Mesodermal cell (in vitro differentiated cells): ENCODE data around the gene CORO2B.

ENCODE experiments used
- H3K27ac ChIP-seq: 2 replicates; pipeline ENCODE4 v1.7.0; 2013; ENCODE audit warnings: mild to moderate bottlenecking, low read depth, low read length, moderate library complexity; ENCODE audit not compliant: severe bottlenecking
- H3K36me3 ChIP-seq: 2 replicates; pipeline ENCODE4 v1.7.1; 2013; ENCODE audit warnings: mild to moderate bottlenecking, low read length, moderate library complexity; ENCODE audit not compliant: control insufficient read depth, insufficient read depth
- H3K4me1 ChIP-seq: one replicate; pipeline ENCODE4 v1.7.1; 2013; ENCODE audit warnings: mild to moderate bottlenecking, low read length; ENCODE audit not compliant: insufficient read depth, control insufficient read depth, poor library complexity, severe bottlenecking
- H3K4me3 ChIP-seq: 2 replicates; pipeline ENCODE4 v1.7.0; 2013; ENCODE audit warnings: low read length, control low read depth, mild to moderate bottlenecking; ENCODE audit not compliant: insufficient read depth, poor library complexity, severe bottlenecking; ENCODE audit errors: extremely low read depth
- H3K9me3 ChIP-seq: 2 replicates; pipeline ENCODE4 v1.7.1; 2013; ENCODE audit warnings: mild to moderate bottlenecking, low read length, moderate library complexity; ENCODE audit not compliant: control insufficient read depth
- WGBS, 2 experiments: methylation state at CpG; one replicate each; pipeline ENCODE4 v1.1.5; 2013; ENCODE audit warnings: missing lambda C conversion rate in 2 of 2; ENCODE audit not compliant: insufficient coverage in 2 of 2; 5-methylcytosine and 5-hydroxymethylcytosine counted together

The CORO2B gene

DNA sequence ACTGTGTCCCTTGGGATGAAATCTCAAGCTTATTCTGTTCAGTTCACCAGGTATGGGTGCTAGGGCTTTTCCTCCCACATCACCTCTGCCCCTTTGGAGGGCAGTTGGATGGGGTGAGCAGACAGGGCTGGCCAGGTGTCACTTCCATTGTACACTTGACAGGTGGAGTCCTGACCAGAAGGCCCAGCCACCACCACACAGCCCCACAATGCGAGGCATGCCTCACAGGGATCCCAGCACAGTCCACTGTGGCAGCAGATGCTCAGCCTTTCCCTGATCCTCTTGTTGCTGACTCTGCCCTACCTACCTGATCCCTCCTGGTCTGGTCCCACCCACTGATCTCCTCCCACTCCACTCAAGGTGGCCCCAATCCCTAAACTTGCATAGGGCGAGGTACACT lies 153.7 kb downstream of the CORO2B start:
- Histone ChIP-seq H3K4me1 (peaks cover 3% of the 10 kb centered on the region), H3K36me3 (no peaks in the 10 kb centered on the region), H3K27ac (no peak overlapping the region), H3K9me3 (no peaks in the 10 kb centered on the region), H3K4me3 (no peak overlapping the region)
- 89 to 100% methylated on average over 2 of the region's 2 CpGs for WGBS, 2 experiments

DNA sequence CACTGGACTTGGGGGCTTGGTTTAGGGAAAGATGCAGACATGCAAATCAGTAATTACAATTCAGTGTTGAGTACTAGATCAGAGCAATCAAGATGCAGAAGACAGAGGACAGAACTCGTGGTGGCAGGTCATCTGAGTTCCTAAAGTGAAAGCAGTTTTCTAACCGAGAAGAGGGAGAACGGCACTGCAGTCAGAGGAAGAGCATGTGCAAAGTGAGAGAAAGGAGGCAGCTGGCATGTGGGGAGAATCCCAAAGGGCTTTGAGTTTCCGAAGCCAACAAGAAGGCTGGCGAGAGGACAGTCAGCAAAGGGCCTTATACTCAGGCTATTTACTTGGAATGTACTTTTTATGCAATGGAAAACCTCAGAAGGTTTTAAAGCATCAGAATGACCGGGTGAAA lies 154.9 kb downstream of the CORO2B start:
- 70 to 85% methylated on average over 3 to 5 of the region's 6 CpGs for WGBS, 2 experiments
- no peaks in the 10 kb centered on the region for H3K9me3 ChIP-seq
- no peaks in the 10 kb centered on the region for H3K36me3 ChIP-seq
- H3K27ac ChIP-seq = no peak overlapping the region
- H3K4me3 ChIP-seq = no peak overlapping the region
- peaks cover 3% of the 10 kb centered on the region for H3K4me1 ChIP-seq

DNA sequence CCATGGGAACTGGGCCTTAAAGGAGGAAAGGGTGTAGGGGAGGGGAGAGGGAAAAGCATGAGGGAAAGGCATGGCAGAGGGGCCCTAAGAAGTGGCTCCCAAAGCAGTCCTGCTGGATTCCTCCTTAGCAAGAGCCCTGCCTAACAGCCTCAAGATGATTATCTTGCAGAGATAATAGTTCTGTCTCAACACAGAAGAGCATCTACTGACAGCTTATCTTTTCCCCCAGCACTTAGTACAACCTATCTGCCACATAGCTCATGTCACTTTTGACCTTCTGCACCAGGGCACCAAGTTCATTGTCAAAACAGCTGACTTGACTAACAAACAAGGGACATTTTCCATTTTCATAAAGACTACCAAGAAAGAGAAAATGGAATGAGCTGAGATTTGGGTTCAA lies 155.6 kb downstream of the CORO2B start:
- Histone ChIP-seq H3K27ac (no peak overlapping the region), H3K4me1 (peaks cover 7% of the 10 kb centered on the region), H3K36me3 (no peaks in the 10 kb centered on the region), H3K9me3 (no peaks in the 10 kb centered on the region), H3K4me3 (no peak overlapping the region)

DNA sequence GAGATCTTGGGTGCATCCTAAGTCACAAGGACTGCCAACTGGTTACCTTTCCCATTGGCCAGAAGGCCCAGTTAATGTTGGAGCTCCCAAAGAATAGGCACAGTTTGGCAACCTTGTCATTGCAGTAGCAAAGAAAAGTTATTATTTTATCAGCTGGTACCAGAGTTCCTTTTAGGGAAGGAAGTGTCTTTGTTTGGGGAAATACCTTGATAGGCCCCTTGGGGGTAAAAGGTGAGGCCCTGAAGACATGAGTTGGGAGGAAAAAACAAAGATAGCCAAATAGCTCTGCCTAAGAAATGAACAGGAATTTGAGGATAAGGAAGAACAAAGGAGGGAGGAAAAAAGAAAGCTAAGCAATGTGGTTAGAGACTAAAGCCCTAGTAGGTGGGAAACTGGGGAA lies 156.1 kb downstream of the CORO2B start:
- Histone ChIP-seq H3K4me1 (peaks cover 8% of the 10 kb centered on the region), H3K27ac (no peak overlapping the region), H3K4me3 (no peak overlapping the region), H3K9me3 (no peaks in the 10 kb centered on the region), H3K36me3 (no peaks in the 10 kb centered on the region)

DNA sequence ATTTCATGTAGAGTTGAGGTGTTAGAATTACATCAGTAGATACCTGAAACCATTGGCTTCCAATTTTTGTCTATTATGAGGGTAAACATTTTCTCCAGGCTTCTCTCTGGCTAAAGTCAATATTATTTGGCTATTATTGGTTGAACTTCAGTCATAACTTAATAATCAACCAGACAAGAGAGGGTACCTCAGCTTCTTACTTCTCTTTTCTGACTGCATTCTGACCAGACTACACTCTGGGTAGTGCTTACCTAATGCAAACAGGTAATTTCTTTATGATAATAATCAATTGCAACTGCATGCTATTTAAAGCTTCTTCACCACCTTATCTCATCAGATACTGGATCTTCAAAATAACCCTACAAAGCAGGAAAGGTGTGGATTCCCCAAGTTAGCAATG lies 156.8 kb downstream of the CORO2B start:
- H3K27ac ChIP-seq = no peak overlapping the region
- no peak overlapping the region for H3K4me3 ChIP-seq
- H3K36me3 ChIP-seq = no peaks in the 10 kb centered on the region
- no peaks in the 10 kb centered on the region for H3K9me3 ChIP-seq
- peaks cover 5% of the 10 kb centered on the region for H3K4me1 ChIP-seq

DNA sequence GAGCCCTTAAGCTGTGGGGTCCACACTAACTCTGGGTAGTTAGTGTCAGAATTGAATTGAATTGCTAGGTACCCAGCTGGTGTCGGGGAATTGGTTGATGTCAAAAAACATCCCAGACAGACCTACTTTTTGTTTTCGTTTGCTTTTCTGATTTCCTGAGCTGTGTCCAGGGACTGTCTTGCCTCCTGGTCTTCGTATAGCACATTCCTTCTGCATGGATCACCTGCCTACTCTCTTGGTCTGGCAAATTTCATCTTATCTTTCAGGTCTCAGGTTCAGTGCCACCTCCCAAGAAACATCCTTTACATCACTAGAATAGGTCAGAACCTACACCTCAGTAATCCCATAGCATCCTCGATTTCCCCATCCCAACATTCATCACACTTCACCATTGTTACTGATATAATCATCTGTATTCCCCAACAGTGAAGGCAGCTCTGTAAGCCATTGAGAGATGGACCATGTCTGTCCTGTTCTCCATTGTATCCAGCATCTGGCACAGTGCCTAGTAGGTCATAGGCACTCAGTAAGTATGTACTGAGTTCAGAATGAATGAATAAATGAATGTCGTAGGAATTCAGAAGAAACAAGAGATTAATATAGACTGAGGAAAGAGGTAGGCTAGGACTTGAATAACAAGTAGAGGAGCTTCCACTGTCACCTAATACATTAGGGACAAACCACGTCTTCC lies 160.7 kb downstream of the CORO2B start:
- peaks cover 5% of the 10 kb centered on the region for H3K4me1 ChIP-seq

DNA sequence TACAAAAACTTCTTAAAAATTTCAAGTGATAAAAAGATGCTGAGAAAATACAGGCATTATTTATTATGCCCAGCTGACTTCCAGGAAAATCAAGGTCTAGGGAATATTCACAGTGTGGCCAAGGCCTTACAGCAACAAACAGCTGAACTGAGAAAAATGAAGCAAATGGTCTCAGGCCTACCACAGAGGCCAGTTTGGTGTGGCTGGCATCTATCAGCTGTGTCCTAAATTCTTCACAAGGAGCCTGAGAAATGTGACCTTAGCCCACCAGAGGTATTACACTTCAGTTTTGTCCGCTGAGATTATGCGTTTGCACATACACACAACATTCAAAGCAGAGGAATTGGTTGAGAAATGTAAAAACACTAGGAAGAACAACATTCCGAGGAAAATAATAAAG lies 164.5 kb downstream of the CORO2B start:
- Histone ChIP-seq H3K4me3 (no peak overlapping the region), H3K27ac (no peak overlapping the region), H3K36me3 (no peaks in the 10 kb centered on the region), H3K9me3 (no peaks in the 10 kb centered on the region), H3K4me1 (peaks cover 5% of the 10 kb centered on the region)
- WGBS, 2 experiments = 100% methylated on average over 1 of the region's 3 CpGs; no CpG with 5 or more reads in 1 of the 2 experiments

More for the DNA sequence above, 160.7 kb downstream of the CORO2B start:
- 87% methylated on average over 3 to 4 of the region's 6 CpGs for WGBS, 2 experiments
- Histone ChIP-seq H3K36me3 (no peaks in the 10 kb centered on the region), H3K27ac (no peak overlapping the region), H3K9me3 (no peaks in the 10 kb centered on the region), H3K4me3 (no peak overlapping the region)

DNA sequence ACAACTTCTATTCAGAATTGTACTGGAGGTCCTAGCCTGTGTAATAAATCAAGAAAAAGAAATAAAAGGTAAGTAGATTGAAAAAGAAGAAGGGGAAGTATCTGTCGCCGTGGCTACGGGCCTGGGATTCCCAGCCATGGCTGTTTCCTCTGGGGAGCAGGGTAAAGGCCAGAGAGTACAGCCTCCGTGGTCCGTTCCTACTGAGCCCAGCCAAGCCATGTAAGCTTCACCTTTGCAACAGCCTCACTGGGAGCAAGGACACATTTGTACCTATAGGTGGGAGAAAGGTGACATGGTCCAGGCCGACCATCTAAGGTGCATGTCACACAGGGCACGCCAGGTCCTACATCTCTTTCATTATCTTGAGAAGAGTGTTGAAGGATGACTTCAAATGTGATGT lies 170.6 kb downstream of the CORO2B start:
- H3K4me1 ChIP-seq = no peaks in the 10 kb centered on the region
- H3K4me3 ChIP-seq = no peak overlapping the region
- H3K36me3 ChIP-seq = no peaks in the 10 kb centered on the region
- WGBS, 2 experiments = 90 to 91% methylated on average over 7 of the region's 7 CpGs
- H3K27ac ChIP-seq = no peak overlapping the region
- no peaks in the 10 kb centered on the region for H3K9me3 ChIP-seq

DNA sequence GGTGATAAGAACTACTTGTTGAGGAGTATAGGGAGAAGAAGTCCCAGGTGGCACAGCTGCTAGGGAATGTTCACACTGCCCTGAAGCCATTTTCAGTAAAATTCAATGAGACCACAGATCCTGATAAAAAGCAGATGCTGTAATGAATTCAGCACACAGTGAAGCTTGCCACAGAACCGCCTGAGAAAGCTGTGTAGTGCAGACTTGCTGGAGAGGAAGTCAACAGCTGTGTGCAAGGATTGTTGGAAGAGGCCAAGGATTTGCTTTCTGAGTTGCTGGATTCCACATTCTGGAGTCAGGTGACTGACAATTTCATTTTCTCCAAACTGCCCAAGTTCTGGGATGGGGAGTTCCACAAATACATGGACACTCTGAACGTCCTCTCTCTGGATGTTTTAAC lies 171.0 kb downstream of the CORO2B start:
- no peak overlapping the region for H3K27ac ChIP-seq
- no peaks in the 10 kb centered on the region for H3K36me3 ChIP-seq
- H3K4me3 ChIP-seq = no peak overlapping the region
- H3K4me1 ChIP-seq = no peaks in the 10 kb centered on the region
- WGBS, 2 experiments = 90 to 91% methylated on average over 2 of the region's 2 CpGs
- H3K9me3 ChIP-seq = no peaks in the 10 kb centered on the region

DNA sequence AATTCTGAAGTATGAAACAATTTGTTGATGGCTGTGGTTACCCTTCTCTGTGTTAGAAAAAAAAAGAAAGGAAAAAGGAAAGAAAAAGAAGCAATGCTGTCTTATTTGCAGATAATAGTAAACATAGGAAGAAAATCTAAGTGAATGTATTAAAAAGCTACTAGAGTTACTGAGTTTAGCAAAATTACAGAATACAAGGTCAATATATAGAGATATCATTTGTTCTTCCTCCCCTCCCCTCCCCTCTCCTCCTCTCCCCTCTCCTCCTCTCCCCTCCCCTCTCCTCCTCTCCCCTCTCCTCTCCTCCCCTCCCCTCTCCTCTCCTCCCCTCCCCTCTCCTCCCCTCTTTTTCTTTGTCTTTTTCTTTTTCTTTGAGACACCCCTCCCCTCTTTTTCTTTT lies 172.8 kb downstream of the CORO2B start:
- Histone ChIP-seq H3K36me3 (no peaks in the 10 kb centered on the region), H3K27ac (no peak overlapping the region), H3K4me1 (no peaks in the 10 kb centered on the region), H3K9me3 (no peaks in the 10 kb centered on the region), H3K4me3 (no peak overlapping the region)

DNA sequence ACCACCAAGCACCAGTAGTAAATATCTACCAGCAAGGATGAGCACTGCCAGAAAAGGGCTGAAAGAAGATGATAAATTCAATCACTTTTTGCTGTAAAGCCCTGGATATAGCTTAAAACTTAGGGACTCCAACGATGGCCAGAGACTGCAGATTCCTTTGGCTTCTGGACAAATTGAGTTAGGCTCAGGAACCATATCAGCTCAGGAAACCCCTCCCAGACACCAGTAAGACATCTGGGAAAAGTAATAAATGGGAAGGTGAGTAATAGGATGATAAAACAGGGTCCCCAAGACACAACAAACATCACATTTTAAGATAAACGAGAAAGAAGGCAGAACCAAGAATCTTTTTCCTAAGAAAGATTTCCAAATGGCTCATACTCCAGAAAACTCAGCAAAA lies 176.9 kb downstream of the CORO2B start:
- WGBS, 2 experiments = 86% methylated on average over 1 of the region's 2 CpGs; no CpG with 5 or more reads in 1 of the 2 experiments

More for the DNA sequence above, 176.9 kb downstream of the CORO2B start:
- Histone ChIP-seq H3K4me3 (no peak overlapping the region), H3K27ac (no peak overlapping the region), H3K9me3 (no peaks in the 10 kb centered on the region), H3K4me1 (no peaks in the 10 kb centered on the region), H3K36me3 (no peaks in the 10 kb centered on the region)
